Subcutaneous adipose tissue (tissue), 4 donors: Measurements from ENCODE around the gene SH3TC1. TPM values are rescaled to one million over a fixed set of nuclear protein-coding genes. Genes with fewer than 3 reads are reported as not detected.

ENCODE experiments used
- total RNA-seq, 4 donors: library from RNA; depleted of rRNA; stranded (reverse); fragments of >200 nt; gene quantifications; one replicate each; pipeline ENCODE4 v1.1.0, GENCODE V29; 2016
- TF ChIP-seq, protein P1 (sequence below): fragments of 450-650 bp; IDR thresholded peaks from one replicate; pipeline ENCODE4 v1.5.1; 2016; ENCODE audit warnings: low read depth, mild to moderate bottlenecking, control low read depth, antibody characterized with exemption, moderate library complexity

The SH3TC1 gene
- total RNA-seq, 4 donors from 2014 or later: 15.3 to 43.3 (median 31.9) TPM

GRCh38 chr4:8176547-8177399 lies 22.3 kb upstream of the SH3TC1 start:
- TF ChIP-seq, protein P1, sequence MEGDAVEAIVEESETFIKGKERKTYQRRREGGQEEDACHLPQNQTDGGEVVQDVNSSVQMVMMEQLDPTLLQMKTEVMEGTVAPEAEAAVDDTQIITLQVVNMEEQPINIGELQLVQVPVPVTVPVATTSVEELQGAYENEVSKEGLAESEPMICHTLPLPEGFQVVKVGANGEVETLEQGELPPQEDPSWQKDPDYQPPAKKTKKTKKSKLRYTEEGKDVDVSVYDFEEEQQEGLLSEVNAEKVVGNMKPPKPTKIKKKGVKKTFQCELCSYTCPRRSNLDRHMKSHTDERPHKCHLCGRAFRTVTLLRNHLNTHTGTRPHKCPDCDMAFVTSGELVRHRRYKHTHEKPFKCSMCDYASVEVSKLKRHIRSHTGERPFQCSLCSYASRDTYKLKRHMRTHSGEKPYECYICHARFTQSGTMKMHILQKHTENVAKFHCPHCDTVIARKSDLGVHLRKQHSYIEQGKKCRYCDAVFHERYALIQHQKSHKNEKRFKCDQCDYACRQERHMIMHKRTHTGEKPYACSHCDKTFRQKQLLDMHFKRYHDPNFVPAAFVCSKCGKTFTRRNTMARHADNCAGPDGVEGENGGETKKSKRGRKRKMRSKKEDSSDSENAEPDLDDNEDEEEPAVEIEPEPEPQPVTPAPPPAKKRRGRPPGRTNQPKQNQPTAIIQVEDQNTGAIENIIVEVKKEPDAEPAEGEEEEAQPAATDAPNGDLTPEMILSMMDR: no peak

DNA sequence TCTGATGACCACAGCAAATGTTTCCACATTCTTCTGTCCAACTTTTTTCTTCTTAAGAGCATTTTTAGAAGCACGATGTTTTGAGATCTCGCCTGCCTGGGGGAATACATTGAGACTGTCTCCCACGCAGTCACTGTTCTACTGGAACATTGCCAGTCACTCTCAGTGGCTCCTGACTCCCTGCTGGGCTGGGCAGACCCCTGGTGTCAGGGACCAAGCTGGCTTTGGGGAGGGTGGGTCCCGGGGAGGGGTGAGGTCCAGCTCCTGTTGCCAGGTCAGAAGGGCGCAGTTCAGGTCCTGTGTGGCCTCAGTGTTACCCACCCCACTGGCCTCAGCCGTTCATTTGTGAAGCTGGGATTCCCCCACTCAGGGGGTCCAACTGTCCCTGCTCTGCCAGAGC lies 21.5 kb upstream of the SH3TC1 start:
- TF ChIP-seq, protein P1: no peak

- TF ChIP-seq, protein P1: no peak
Observed at GRCh38 chr4:8177956-8178355, 21.1 kb upstream of the SH3TC1 start.

- TF ChIP-seq, protein P1: no peak
Observed at GRCh38 chr4:8179074-8179473, 20.0 kb upstream of the SH3TC1 start.

- TF ChIP-seq, protein P1: no peak
Observed at GRCh38 chr4:8179771-8180170, 19.3 kb upstream of the SH3TC1 start.

DNA sequence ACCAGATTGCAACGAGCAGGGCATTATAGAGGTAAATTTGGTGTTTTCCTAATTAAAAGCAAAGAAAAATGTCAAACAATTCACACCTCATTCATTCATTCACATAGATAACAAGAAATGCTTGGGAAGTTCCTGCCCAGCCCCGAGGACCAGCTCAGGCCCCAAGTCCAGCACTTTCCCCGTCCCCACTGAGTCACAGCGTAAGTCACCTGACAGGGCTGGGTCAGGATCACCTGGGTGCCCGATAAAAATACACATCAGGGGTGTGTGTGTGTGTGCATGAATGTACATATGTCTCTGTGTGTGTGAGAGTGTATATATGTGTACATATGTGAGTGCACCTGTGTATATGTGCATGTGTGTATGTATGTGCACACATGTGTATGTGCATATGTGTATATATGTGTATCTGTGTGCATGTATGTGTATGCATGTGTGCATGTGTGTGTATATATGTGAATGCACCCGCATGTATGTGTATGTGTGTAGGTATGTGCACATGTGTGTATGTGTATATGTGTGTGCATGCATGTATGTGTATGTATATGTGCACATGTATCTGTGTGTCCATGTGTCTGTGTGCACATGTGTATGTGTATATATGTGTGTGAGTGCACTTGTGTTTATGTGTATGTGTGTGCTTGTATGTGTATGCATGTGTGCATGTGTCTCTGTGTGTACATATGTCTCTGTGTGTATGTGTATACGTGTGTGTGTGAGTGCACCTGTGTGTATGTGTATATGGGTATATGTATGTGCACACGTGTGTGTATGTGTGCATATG lies 18.6 kb upstream of the SH3TC1 start:
- TF ChIP-seq, protein P1: no peak

DNA sequence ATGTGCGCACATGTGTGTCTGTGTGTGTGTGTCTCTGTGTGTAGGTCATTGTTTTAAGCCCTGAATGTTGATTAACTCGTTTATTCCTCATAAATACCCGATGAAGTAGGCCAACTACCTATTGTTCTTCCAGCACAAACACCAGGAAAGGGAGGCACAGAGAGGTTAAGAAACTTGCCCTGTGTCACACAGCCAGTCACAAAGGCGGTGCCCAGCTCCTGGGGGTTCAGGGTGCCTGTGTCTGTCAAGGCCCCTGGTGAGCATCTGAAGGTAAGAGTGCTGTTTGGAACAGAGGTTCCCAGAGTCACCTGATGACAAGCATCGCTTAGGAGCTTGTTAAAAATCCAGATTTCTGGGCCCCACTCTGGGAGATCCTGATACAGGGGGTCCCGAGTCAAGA lies 18.0 kb upstream of the SH3TC1 start:
- TF ChIP-seq, protein P1: no peak
